Loucy (cell line): ENCODE results near the gene MEF2C.

ENCODE experiments used
- H2AFZ ChIP-seq: fragments of 200-600 bp; sonication (generic); 2 replicates; pipeline ENCODE4 v1.6.0; 2016; ENCODE audit warnings: antibody characterized with exemption, mild to moderate bottlenecking, low read length, moderate library complexity
- H3F3A ChIP-seq: fragments of 200-600 bp; 2 replicates; pipeline ENCODE4 v1.6.0; 2016; ENCODE audit warnings: antibody characterized with exemption, low read depth, mild to moderate bottlenecking
- H3K27me3 ChIP-seq: fragments of 200-600 bp; sonication (generic); 2 replicates; pipeline ENCODE4 v1.6.1; 2014; ENCODE audit warnings: low read length, mild to moderate bottlenecking; ENCODE audit not compliant: insufficient read depth, poor library complexity, severe bottlenecking
- H3K36me3 ChIP-seq: fragments of 200-600 bp; sonication (generic); 2 replicates; pipeline ENCODE4 v1.6.1; 2016; ENCODE audit warnings: low read length; ENCODE audit not compliant: insufficient read depth
- H3K4me1 ChIP-seq: fragments of 200-600 bp; sonication (generic); 2 replicates; pipeline ENCODE4 v1.5.1; 2014; ENCODE audit warnings: low read length, mild to moderate bottlenecking; ENCODE audit not compliant: insufficient read depth, poor library complexity, severe bottlenecking
- H3K4me2 ChIP-seq: fragments of 200-600 bp; sonication (generic); 2 replicates; pipeline ENCODE4 v1.6.0; 2014; ENCODE audit warnings: antibody characterized with exemption, low read length, low read depth, mild to moderate bottlenecking; ENCODE audit not compliant: poor library complexity, severe bottlenecking
- H3K4me3 ChIP-seq: fragments of 200-600 bp; sonication (generic); 2 replicates; pipeline ENCODE4 v1.5.1; 2014; ENCODE audit warnings: low read length, mild to moderate bottlenecking, mixed read lengths; ENCODE audit not compliant: poor library complexity, severe bottlenecking
- H3K79me2 ChIP-seq: fragments of 200-600 bp; sonication (generic); 2 replicates; pipeline ENCODE4 v1.6.1; 2014; ENCODE audit warnings: low read length; ENCODE audit not compliant: insufficient read depth
- H3K9ac ChIP-seq: fragments of 200-600 bp; sonication (generic); 2 replicates; pipeline ENCODE4 v1.6.0; 2014; ENCODE audit warnings: mild to moderate bottlenecking, low read depth, low read length, moderate library complexity; ENCODE audit not compliant: poor library complexity, severe bottlenecking
- H3K9me2 ChIP-seq: fragments of 200-600 bp; sonication (generic); replicated peaks from 2 replicates; pipeline ENCODE4 v1.6.1; 2016; ENCODE audit warnings: low read depth, low read length, mixed read lengths
- H3K9me3 ChIP-seq: fragments of 200-600 bp; sonication (generic); 2 replicates; pipeline ENCODE4 v1.6.1; 2014; ENCODE audit warnings: mild to moderate bottlenecking, antibody characterized with exemption, low read length, low read depth; ENCODE audit not compliant: insufficient read depth
- H4K20me1 ChIP-seq: fragments of 200-600 bp; sonication (generic); 2 replicates; pipeline ENCODE4 v1.6.0; 2014; ENCODE audit warnings: antibody characterized with exemption, low read length, mild to moderate bottlenecking; ENCODE audit not compliant: insufficient read depth, poor library complexity, severe bottlenecking
- EZH2phosphoT487 ChIP-seq: fragments of 200-600 bp; IDR thresholded peaks from 2 replicates; pipeline ENCODE4 v1.6.1; 2018; ENCODE audit warnings: antibody characterized with exemption, mild to moderate bottlenecking, moderate library complexity, borderline replicate concordance
- TF ChIP-seq, protein P1 (sequence below): fragments of 200-600 bp; sonication (generic); conservative IDR thresholded peaks from 2 replicates; pipeline ENCODE4 v1.5.1; 2014; ENCODE audit warnings: mild to moderate bottlenecking, antibody characterized with exemption, low read length

MEF2C gene

GRCh38 chr5:88688984-88689667 lies 193.9 kb downstream of the MEF2C start:
- H4K20me1 ChIP-seq, result no peaks in the 10 kb centered on the region
- H3K27me3 ChIP-seq, result no peaks in the 10 kb centered on the region
- no peak overlapping the region for H3K9ac ChIP-seq
- H3K9me2 ChIP-seq, result no peaks in the 10 kb centered on the region
- H3F3A ChIP-seq, result no peaks in the 10 kb centered on the region
- H3K36me3 ChIP-seq, result no peaks in the 10 kb centered on the region
- no peaks in the 10 kb centered on the region for H3K79me2 ChIP-seq
- H3K9me3 ChIP-seq, result no peaks in the 10 kb centered on the region
- TF ChIP-seq, protein P1, sequence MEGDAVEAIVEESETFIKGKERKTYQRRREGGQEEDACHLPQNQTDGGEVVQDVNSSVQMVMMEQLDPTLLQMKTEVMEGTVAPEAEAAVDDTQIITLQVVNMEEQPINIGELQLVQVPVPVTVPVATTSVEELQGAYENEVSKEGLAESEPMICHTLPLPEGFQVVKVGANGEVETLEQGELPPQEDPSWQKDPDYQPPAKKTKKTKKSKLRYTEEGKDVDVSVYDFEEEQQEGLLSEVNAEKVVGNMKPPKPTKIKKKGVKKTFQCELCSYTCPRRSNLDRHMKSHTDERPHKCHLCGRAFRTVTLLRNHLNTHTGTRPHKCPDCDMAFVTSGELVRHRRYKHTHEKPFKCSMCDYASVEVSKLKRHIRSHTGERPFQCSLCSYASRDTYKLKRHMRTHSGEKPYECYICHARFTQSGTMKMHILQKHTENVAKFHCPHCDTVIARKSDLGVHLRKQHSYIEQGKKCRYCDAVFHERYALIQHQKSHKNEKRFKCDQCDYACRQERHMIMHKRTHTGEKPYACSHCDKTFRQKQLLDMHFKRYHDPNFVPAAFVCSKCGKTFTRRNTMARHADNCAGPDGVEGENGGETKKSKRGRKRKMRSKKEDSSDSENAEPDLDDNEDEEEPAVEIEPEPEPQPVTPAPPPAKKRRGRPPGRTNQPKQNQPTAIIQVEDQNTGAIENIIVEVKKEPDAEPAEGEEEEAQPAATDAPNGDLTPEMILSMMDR, result no peak
- TF ChIP-seq EZH2phosphoT487, result no peak
- H2AFZ ChIP-seq, result no peak overlapping the region
- no peak overlapping the region for H3K4me3 ChIP-seq
- no peak overlapping the region for H3K4me2 ChIP-seq
- H3K4me1 ChIP-seq, result peaks cover 3% of the 10 kb centered on the region

DNA sequence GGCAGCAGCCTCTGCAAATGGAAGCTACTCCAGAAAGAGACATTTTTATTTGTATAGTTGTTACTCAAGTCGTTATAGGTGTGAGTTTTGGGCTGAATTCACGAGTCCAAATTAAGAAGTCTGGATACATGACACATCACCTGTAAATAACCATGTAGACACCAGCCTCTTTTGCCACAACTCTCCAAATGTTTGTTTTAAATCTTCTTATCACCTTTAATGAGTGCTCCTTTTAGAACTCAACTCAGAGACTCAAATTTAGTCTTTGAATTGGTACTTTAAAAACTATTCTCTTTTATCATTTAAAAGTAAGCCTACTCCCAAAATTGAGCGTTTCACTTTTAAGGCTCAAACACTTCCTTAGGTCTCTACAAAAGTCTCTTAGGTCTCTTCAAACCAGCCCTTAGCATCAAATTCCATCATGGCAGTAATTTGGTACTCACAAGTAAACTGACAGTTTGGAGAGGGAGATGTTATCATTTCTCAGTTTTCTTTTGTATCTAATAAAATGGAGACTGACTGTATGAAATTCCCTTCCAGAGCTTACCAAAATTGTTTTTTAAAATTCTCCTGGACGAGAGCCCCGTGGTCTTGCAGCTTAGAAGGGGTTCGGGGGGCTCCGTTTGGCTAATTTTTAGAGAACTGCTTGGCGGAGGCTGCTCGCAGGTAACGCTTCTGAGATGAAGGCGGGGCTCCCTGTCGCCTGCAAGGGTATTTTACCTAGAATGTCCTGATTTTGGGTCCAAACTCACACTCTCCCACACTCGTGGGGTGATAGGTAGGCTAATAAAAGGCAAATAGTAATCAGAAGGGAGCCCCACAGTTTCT lies 194.6 kb downstream of the MEF2C start:
- no peaks in the 10 kb centered on the region for H3K36me3 ChIP-seq
- H3K9me3 ChIP-seq, result no peaks in the 10 kb centered on the region
- H3F3A ChIP-seq, result no peaks in the 10 kb centered on the region
- H3K79me2 ChIP-seq, result no peaks in the 10 kb centered on the region
- no peak overlapping the region for H3K4me2 ChIP-seq
- no peaks in the 10 kb centered on the region for H3K9me2 ChIP-seq
- H3K27me3 ChIP-seq, result no peaks in the 10 kb centered on the region
- H4K20me1 ChIP-seq, result no peaks in the 10 kb centered on the region
- peaks cover 3% of the 10 kb centered on the region for H3K4me1 ChIP-seq
- H2AFZ ChIP-seq, result no peak overlapping the region
- TF ChIP-seq EZH2phosphoT487, result no peak
- TF ChIP-seq, protein P1, result no peak
- no peak overlapping the region for H3K9ac ChIP-seq
- no peak overlapping the region for H3K4me3 ChIP-seq

- Histone ChIP-seq H3K4me3 (no peak overlapping the region), H2AFZ (0 out of 2 replicates have a peak overlapping the region, but pooled peaks have one; percentile 10), H3K27me3 (no peaks in the 10 kb centered on the region), H3F3A (no peaks in the 10 kb centered on the region), H3K9ac (no peak overlapping the region), H3K4me1 (peaks cover 3% of the 10 kb centered on the region), H3K36me3 (no peaks in the 10 kb centered on the region), H4K20me1 (no peaks in the 10 kb centered on the region), H3K79me2 (no peaks in the 10 kb centered on the region), H3K4me2 (no peak overlapping the region), H3K9me3 (no peaks in the 10 kb centered on the region), H3K9me2 (no peaks in the 10 kb centered on the region)
- TF ChIP-seq EZH2phosphoT487, result no peak
- TF ChIP-seq, protein P1, result no peak
Observed at GRCh38 chr5:88687373-88687911, 195.5 kb downstream of the MEF2C start.
